ENCODE results near the gene ROBO3.
A peak's percentile ranks its signal among the peaks of the same experiment; 100 is the strongest.

ROBO3 gene

GRCh38 chr11:124846070-124846673 is 19.1 kb upstream of the ROBO3 start:
- DNase-seq: no peak

GRCh38 chr11:124859171-124859570 is 6.1 kb upstream of the ROBO3 start:
- no peak for DNase-seq

- DNase-seq: no peak
Observed at GRCh38 chr11:124861670-124862069, 3.6 kb upstream of the ROBO3 start.

GRCh38 chr11:124863137-124863825 is 2.0 kb upstream of the ROBO3 start:
- DNase-seq: peak in 1 of 2 donors; percentile 18

- DNase-seq: no peak
Observed at GRCh38 chr11:124863826-124864165, 1.4 kb upstream of the ROBO3 start.

- DNase-seq: no peak
Observed at GRCh38 chr11:124864176-124864891, 898 bp upstream of the ROBO3 start.

GRCh38 chr11:124864892-124865180 is 396 bp upstream of the ROBO3 start:
- DNase-seq: no peak

GRCh38 chr11:124865902-124866851 is 945 bp downstream of the ROBO3 start:
- DNase-seq: peak; percentile 6 to 36

GRCh38 chr11:124867700-124868099 is 2.5 kb downstream of the ROBO3 start:
- DNase-seq: peak; percentile 7 to 36

- no peak for DNase-seq
Observed at GRCh38 chr11:124868331-124869274, 3.4 kb downstream of the ROBO3 start.

GRCh38 chr11:124869331-124869730 is 4.1 kb downstream of the ROBO3 start:
- DNase-seq: no peak

- no peak for DNase-seq
Observed at GRCh38 chr11:124869856-124870387, 4.7 kb downstream of the ROBO3 start.

GRCh38 chr11:124870430-124870829 is 5.2 kb downstream of the ROBO3 start:
- DNase-seq: no peak

- DNase-seq: no peak
Observed at GRCh38 chr11:124872280-124872679, 7.0 kb downstream of the ROBO3 start.

- no peak for DNase-seq
Observed at GRCh38 chr11:124872741-124873140, 7.5 kb downstream of the ROBO3 start.

GRCh38 chr11:124873951-124874350 is 8.7 kb downstream of the ROBO3 start:
- no peak for DNase-seq

GRCh38 chr11:124874571-124875255 is 9.5 kb downstream of the ROBO3 start:
- DNase-seq: no peak

GRCh38 chr11:124875401-124875800 is 10.2 kb downstream of the ROBO3 start:
- DNase-seq: no peak

- DNase-seq: peak; percentile 69 to 78
Observed at GRCh38 chr11:124875943-124876817, 10.9 kb downstream of the ROBO3 start.

Measured in inflammatory macrophage (primary cell).